Measurements from ENCODE around the gene ATF6.

GRCh38 chr1:161771161-161771560 is 5.0 kb downstream of the ATF6 start:
- TF ChIP-seq POLR2A (IDR thresholded peaks at IDR 0.05; ENCODE audit: extremely low read depth, insufficient read length) (no peak), MAX (IDR thresholded peaks at IDR 0.05; ENCODE audit: low read depth, low read length) (no peak)

All from NB4 (cell line).